HG03066 (cell line): Measurements from ENCODE around the gene PTPN7.
"Not testable (repeated sequence)": the region's sequence is repeated elsewhere in the genome, so short reads cannot be mapped to it uniquely, and the experiment has no call there.

Source experiments
- ATAC-seq: cut with Tn5 transposase; IDR thresholded peaks from one replicate; pipeline ENCODE4 v1.9.1; 2021; ENCODE audit warnings: low read depth; ENCODE audit not compliant: unreplicated experiment

Gene PTPN7

GRCh38 chr1:202167708-202168415 is 7.5 kb upstream of the PTPN7 start:
- no peak for ATAC-seq

- not testable (repeated sequence) for ATAC-seq
Observed at GRCh38 chr1:202167054-202167453, 6.7 kb upstream of the PTPN7 start.

- ATAC-seq, result no peak
Observed at GRCh38 chr1:202165942-202166843, 5.8 kb upstream of the PTPN7 start.

- no peak for ATAC-seq
Observed at GRCh38 chr1:202165267-202165941, 5.0 kb upstream of the PTPN7 start.

- peak; percentile 50 for ATAC-seq
Observed at GRCh38 chr1:202164271-202165037, 4.1 kb upstream of the PTPN7 start.

GRCh38 chr1:202163281-202164270 is 3.2 kb upstream of the PTPN7 start:
- no peak for ATAC-seq

- no peak for ATAC-seq
Observed at GRCh38 chr1:202162418-202163280, 2.2 kb upstream of the PTPN7 start.

- no peak for ATAC-seq
Observed at GRCh38 chr1:202162047-202162417, 1.6 kb upstream of the PTPN7 start.

GRCh38 chr1:202161151-202162046 is 997 bp upstream of the PTPN7 start:
- no peak for ATAC-seq

GRCh38 chr1:202159534-202160371 is 649 bp downstream of the PTPN7 start:
- ATAC-seq, result peak; percentile 18

- ATAC-seq, result no peak
Observed at GRCh38 chr1:202158810-202159533, 1.4 kb downstream of the PTPN7 start.

GRCh38 chr1:202157945-202158344 is 2.5 kb downstream of the PTPN7 start:
- no peak for ATAC-seq

- ATAC-seq, result no peak
Observed at GRCh38 chr1:202156590-202156989, 3.8 kb downstream of the PTPN7 start.

- ATAC-seq, result no peak
Observed at GRCh38 chr1:202155478-202156021, 4.9 kb downstream of the PTPN7 start.

- no peak for ATAC-seq
Observed at GRCh38 chr1:202154766-202155477, 5.5 kb downstream of the PTPN7 start.
